Activated effector memory CD4-positive, alpha-beta T cell treated with anti-CD3 and anti-CD28 coated beads, Interleukin-2, amount 50 U/mL, for 16 hours (primary cell): Measurements from ENCODE around the gene PALMD.

Source experiments
- DNase-seq: peaks from one replicate; pipeline ENCODE4 v3.0.0-alpha.2; 2020

PALMD gene

GRCh38 chr1:99645699-99646531, at the start of gene PALMD:
TSS of gene PALMD (plus strand) at chr1:99646113. CDS start at chr1:99646318, 205 bp downstream.
- DNase-seq = no peak

DNA sequence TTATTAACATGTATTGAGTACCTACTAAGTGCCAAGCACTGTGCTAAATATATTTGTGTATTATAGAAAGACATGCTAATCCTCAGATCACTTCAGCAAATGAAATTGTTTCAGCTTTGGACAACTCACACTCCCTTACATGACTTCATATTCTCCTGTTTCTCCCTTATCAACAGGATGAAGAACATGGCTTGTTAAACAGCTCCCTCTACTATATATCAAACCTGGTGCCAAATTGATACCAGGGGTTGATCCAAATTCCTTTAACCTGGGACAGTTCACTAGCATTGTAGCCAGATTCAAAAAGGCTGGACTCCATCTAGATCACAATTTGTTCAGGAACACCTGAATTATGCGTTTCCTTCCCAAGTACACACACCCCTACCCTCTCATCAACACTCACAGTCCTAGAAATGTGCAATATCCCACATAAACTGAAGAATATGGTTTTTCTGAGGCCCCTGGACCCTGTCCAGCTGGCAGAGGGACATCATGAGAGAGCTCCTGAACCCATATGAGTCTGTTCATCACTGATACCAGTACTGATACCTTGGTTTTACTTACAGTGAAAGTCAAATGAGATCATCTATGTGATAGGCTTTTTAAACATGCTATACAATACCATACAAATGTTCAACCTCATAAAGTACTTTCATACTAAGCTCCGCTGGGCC, 47.0 kb upstream of the PALMD start:
- DNase-seq = no peak

- no peak for DNase-seq
Measured at GRCh38 chr1:99599678-99600175, 46.2 kb upstream of the PALMD start.

- no peak for DNase-seq
Measured at GRCh38 chr1:99600782-99601181, 45.1 kb upstream of the PALMD start.

DNA sequence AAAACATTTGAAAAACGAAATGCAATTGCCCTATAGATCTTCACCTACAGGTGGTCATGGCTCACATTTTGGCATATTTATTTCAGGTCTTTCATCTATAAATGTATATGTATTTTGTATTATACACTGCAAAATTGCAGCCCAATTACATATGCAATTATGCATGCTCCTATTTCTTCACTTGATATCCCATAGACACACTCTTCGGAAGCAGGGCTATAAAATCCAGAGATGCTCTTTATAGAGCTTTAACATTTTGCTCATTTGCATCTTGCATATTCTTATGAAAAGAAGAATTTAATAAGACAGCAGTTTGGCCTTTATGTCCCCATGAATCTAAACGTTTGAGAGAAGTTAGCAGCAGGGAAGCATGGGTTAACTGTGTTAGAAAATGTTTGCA, 44.7 kb upstream of the PALMD start:
- DNase-seq = no peak

DNA sequence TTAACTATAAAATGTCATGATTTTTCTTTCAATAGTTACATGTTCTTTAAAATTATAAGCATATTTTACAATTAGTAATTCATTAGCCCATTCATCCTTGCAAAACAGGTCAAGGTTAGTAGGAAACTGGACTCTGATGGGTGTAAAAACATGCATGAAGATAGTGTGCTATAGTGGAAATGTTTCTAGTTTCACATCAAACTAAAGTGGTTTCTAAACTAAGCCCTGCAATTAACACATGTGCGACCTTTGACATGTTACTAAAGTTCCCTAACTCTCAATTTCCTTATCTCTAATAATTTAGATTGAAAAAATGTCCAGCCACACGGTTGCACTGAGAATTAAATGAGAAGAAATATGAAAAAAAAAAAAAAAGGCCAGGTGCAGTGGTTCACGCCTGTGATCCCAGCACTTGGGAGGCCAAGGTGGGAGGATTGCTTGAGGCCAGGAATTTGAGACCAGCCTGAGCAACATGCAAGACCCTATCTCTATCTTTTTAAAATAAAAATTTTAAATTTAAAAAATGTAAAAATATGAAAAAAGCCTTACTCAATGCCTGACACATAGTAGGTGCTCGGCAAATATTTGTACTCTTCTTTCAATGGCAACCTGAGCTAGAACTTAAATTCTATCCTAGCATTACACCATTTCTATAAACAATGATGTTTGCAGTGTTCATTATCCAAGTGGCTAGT, 44.1 kb upstream of the PALMD start:
- no peak for DNase-seq

DNA sequence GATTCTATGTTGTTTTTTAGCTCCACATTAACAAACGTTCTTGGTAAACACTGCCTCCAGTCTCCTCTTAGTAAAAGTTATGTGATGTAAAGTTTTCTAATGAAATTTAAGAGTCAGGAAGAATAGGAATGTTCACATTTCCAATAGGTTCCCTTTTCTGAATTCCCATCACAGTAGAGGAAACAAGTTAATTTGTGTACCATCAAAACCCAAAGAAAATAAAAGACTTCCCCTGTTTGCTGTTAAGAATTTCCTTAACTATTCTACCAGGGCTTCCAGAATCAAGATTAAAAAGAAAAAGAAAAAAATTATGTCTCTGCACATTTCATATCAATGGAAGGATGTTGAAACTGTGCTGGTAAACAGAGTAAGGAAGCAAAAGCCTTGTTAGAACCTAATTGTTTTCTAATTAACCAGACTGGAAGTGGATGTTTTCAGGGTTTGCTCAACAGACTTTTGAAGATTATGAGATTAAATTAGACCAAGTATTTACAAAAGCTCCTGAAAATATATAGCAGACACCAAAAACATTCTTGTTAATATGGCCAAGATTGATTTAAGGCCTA, 43.4 kb upstream of the PALMD start:
- no peak for DNase-seq

DNA sequence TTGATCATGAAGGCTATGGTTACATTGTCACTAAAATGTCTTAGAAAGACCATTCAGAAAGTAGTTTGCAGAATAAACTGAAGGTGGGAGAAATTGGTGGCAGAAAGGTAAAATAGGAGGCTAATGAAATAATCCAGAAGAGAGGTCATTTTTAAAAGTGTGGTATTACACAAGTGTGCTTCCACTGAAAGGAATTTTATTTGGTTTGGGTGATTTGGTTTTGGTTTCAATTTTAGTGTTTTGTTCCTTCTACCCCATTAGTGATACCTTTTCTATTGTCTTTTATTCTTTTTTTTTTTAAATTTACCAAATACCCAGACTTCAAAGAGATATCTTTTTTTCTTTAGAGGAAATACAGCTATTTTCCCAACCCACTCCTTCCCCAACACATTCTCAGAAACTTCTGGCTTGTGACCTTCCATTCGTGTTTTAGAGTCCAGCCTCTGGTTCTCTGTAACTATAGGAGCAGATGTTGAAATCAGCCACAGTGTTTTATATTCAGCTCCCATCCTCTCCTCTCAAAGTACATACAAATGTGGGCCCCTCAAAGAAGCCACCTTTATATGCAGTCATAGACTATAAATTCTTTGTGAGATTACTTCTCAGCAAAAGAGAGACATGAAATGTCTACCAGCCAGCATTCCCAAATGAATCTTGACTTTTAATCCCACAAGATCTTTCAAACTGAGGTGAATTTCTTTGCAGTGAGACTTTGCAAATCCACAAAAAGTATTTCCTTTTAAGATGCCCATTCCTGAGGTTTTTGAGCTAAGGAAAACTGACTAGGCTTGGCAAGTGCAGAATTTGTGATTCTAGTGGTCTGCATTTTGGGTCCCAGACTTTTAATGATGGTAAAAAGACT, 42.0 kb upstream of the PALMD start:
- DNase-seq = no peak

DNA sequence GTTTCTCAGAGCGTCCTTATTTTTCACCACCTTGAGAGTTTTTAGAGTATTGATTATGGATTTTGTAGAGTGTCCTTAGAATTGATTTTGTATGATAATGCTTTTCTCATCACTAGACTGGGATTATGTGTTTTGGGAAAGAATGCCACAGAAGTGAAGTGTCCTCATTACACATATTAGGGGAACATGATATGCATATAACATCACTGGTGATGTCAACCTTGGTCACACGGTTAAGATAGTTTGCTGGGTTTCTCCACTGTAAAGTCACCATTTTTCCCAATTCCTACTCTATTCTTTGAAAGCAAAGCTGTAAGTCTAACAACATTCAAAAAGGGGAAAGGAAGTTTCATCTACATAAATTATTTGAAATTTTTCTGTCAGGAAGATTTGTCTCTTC, 39.6 kb upstream of the PALMD start:
- no peak for DNase-seq

DNA sequence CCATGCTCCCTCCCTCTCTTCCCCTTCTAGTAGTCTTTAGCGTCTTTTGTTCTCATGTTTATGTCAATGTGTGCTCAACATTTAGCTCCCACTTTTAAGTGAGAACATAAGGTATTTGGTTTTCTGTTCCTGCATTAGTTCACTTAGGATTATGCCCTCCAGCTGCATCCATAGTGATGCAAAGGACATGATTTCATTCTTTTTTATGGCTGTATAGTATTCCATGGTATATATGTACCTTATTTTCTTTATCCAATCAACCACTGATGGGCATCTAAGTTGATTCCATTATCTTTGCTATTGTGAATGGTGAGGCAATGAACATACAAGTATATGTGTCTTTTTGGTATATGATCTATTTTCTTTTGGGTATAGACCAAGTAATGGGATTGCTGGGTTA, 38.3 kb upstream of the PALMD start:
- no peak for DNase-seq

GRCh38 chr1:99608058-99608457, 37.9 kb upstream of the PALMD start:
- DNase-seq = no peak

DNA sequence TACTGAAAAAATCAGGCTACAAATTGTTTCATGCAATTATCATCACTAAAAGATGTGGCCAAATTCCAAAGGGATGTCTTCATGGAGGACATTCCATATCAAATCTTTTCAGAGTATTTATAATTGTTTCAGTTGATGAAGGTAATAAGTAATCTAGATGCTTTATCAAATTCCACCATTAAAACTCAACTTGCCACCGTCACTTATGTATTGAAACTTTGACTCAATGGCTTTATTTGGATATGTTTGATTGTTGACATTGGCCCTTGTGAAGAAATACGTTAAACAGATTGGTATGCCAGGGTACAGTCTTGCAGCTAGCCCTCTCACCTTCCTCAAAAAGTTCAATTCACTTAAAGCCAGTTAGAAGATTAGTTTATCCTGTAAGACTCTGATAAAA, 32.2 kb upstream of the PALMD start:
- DNase-seq = no peak

GRCh38 chr1:99614728-99615127, 31.2 kb upstream of the PALMD start:
- DNase-seq = no peak

DNA sequence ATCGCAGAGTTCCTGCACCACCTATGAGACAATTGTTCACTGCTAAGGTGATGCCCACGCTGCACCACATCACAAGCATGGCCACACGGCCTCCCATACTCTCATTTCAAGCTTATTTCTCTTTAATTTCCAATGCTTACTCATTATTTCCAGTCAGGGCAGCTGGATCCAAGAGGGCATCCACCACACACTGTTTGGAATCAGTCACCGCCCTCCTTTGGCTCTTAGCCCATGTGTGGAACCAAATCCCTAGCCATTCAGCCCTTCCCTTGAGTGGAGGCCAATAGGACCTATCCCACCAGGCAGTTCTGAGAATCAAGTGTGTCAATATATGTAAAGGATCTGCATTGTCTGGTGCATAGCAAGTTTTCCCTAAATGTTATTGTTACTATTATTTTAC, 26.3 kb upstream of the PALMD start:
- no peak for DNase-seq

- no peak for DNase-seq
Measured at GRCh38 chr1:99621340-99621901, 24.5 kb upstream of the PALMD start.

DNA sequence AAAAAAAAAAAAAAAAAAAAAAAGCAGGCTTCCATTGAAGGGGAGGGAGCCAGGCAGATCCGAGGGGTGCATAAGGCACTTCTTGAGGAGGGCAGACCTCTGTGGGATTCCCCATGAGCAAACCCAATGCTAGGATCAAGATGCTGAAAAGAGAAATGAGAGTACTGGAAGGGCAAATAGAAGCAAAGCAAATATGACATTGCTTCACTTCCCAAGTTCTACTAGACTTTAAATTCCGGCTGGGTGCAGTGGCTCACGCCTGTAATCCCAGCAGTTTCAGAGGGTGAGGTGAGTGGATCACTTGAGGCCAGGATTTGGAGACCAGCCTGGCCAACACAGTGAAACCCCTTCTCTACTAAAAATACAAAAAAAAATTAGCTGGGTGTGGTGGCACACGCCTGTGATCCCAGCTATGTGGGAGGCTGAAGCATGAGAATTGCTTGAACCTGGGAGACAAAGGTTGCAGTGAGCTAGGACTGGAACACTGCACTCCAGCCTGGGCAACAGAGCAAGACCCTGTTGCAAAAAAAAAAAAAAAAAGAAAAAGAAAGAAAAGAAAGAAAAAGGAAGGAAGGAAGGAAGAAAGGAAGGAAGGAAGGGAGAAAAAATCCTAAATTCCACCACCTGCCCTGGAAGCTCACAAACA, 23.1 kb upstream of the PALMD start:
- DNase-seq = no peak

DNA sequence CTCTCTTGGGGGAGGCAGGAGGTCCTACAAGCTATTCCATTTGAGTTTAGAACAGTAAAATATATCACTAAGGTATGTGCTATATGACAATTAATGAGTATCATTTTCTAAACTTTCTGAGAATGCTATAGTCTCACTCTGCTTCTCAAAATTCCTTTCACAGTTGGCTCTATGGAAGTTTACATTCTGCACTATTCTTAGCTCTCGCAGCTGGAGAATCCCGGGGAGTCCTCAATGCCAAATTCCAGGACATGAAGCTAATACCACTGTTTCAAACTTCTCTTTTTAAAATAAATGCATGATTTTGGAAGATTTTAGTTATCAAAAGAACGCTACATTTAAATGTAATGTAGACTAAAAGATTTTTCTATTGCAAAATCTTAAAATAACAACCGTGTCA, 22.4 kb upstream of the PALMD start:
- DNase-seq = no peak

GRCh38 chr1:99627615-99628014, 18.3 kb upstream of the PALMD start:
- no peak for DNase-seq

GRCh38 chr1:99629164-99629563, 16.7 kb upstream of the PALMD start:
- no peak for DNase-seq

- no peak for DNase-seq
Measured at GRCh38 chr1:99634971-99635624, 10.8 kb upstream of the PALMD start.

- DNase-seq = no peak
Measured at GRCh38 chr1:99635664-99636063, 10.2 kb upstream of the PALMD start.
